A549 (cell line): ENCODE results near the gene LYPLAL1. TPM values are rescaled to one million over a fixed set of nuclear protein-coding genes. Genes with fewer than 3 reads are reported as not detected.

Experiments
- ATAC-seq, 2 experiments: fragments of 200-7000 bp in 1 of 2; fragments of >200 bp in 1 of 2; cut with Nextera tagmentation in 1 of 2; cut with Tn5 transposase in 1 of 2; 3 replicates each; pipeline versions ENCODE4 v1.8.0 to v1.9.1; 2018 to 2020; ENCODE audit warnings: mild to moderate bottlenecking in 1 of 2, moderate library complexity in 1 of 2
- CTCF ChIA-PET: fragments of 300-600 bp; sonication (Branson Sonifier 250); formaldehyde crosslinking; extraction: SDS; loops from one replicate; lab custom pipeline; 2021; ENCODE audit warnings: antibody characterized with exemption, inconsistent platforms; lab: Yijun Ruan, JAX
- POLR2A ChIA-PET: fragments of 350-600 bp; formaldehyde crosslinking; extraction: SDS; loops from one replicate; lab custom pipeline; 2021; ENCODE audit warnings: antibody characterized with exemption, inconsistent platforms; lab: Yijun Ruan, JAX
- DNase-seq, 2 experiments: peaks; one replicate each; pipeline versions ENCODE4 v3.0.0 to v3.0.0-alpha.2; 2011 to 2016; ENCODE audit warnings: low read depth in 1 of 2, low spot score in 1 of 2
- FAIRE-seq: peaks from 2 replicates; lab custom pipeline; 2011; peaks lifted over from hg19 to GRCh38; lab: Jason Lieb, UNC
- H3K27ac ChIP-seq, 2 experiments: fragments of >200 bp; sonication (Bioruptor Twin); formaldehyde crosslinking; 3 replicates each; pipeline ENCODE4 v1.5.1; 2016 to 2017
- H3K4me1 ChIP-seq: fragments of >200 bp; sonication (Bioruptor Twin); formaldehyde crosslinking; 3 replicates; pipeline ENCODE4 v1.6.1; 2016
- H3K4me2 ChIP-seq: fragments of >200 bp; sonication (Bioruptor Twin); formaldehyde crosslinking; 3 replicates; pipeline ENCODE4 v1.6.1; 2016
- H3K4me3 ChIP-seq: fragments of >200 bp; sonication (Bioruptor Twin); formaldehyde crosslinking; 3 replicates; pipeline ENCODE4 v1.5.1; 2016
- H3K9me3 ChIP-seq: fragments of >200 bp; sonication (Bioruptor Twin); formaldehyde crosslinking; 3 replicates; pipeline ENCODE4 v1.6.1; 2016
- ATOH8 ChIP-seq: fragments of 250-450 bp; sonication (Bioruptor Pico); IDR thresholded peaks from 2 replicates; pipeline ENCODE4 v1.5.0; 2020; ENCODE audit warnings: low read depth, mild to moderate bottlenecking, moderate library complexity
- CHD4 ChIP-seq: fragments of 200-600 bp; sonication (generic); IDR thresholded peaks from 2 replicates; pipeline ENCODE4 v1.6.1; 2016; ENCODE audit warnings: antibody characterized with exemption, mild to moderate bottlenecking, borderline replicate concordance
- E2F6 ChIP-seq: IDR thresholded peaks from 2 replicates; pipeline ENCODE4 v1.6.1; 2012; ENCODE audit warnings: low read depth, borderline replicate concordance
- EP300 ChIP-seq, 2 experiments: fragments of >200 bp; sonication (Bioruptor Twin); formaldehyde crosslinking; IDR thresholded peaks; 2 replicates in 1 of 2; 3 replicates in 1 of 2; pipeline ENCODE4 v1.6.1; 2016 to 2017
- ESRRA ChIP-seq: fragments of 150-350 bp; IDR thresholded peaks from 2 replicates; pipeline ENCODE4 v1.6.1; 2014; ENCODE audit warnings: mild to moderate bottlenecking, low read length, borderline replicate concordance
- FOSB ChIP-seq: fragments of 250-450 bp; sonication (Bioruptor Pico); IDR thresholded peaks from 2 replicates; pipeline ENCODE4 v1.5.0; 2020; ENCODE audit warnings: mild to moderate bottlenecking, moderate library complexity
- GATA3 ChIP-seq: IDR thresholded peaks from 2 replicates; pipeline ENCODE4 v1.6.1; 2012; ENCODE audit warnings: borderline replicate concordance
- HDAC2 ChIP-seq: fragments of 200-600 bp; sonication (generic); IDR thresholded peaks from 2 replicates; pipeline ENCODE4 v1.6.1; 2016
- HES2 ChIP-seq: fragments of >200 bp; sonication (Bioruptor Twin); formaldehyde crosslinking; IDR thresholded peaks from 2 replicates; pipeline ENCODE4 v1.6.1; 2016
- HOXB5 ChIP-seq: fragments of 250-450 bp; sonication (Bioruptor Pico); IDR thresholded peaks from 2 replicates; pipeline ENCODE4 v1.5.0; 2020; ENCODE audit warnings: mild to moderate bottlenecking, moderate library complexity
- KDM1A ChIP-seq: fragments of 200-600 bp; sonication (generic); IDR thresholded peaks from 2 replicates; pipeline ENCODE4 v1.6.1; 2016; ENCODE audit warnings: low read depth, mild to moderate bottlenecking
- KDM5A ChIP-seq: fragments of 200-600 bp; sonication (generic); IDR thresholded peaks from 2 replicates; pipeline ENCODE4 v1.6.1; 2016; ENCODE audit warnings: antibody characterized with exemption, mild to moderate bottlenecking
- MAFK ChIP-seq: fragments of 450-650 bp; IDR thresholded peaks from 2 replicates; pipeline ENCODE4 v1.6.1; 2014; ENCODE audit not compliant: partially characterized antibody
- MAX ChIP-seq: IDR thresholded peaks from 2 replicates; pipeline ENCODE4 v1.6.1; 2012
- MYC ChIP-seq: IDR thresholded peaks from 2 replicates; pipeline ENCODE4 v1.6.1; 2012; ENCODE audit warnings: mild to moderate bottlenecking, inconsistent platforms, low read length, improper control_type of control experiment, borderline replicate concordance
- NPAS2 ChIP-seq: fragments of 250-450 bp; sonication (Bioruptor Pico); IDR thresholded peaks from 2 replicates; pipeline ENCODE4 v1.8.0; 2022; ENCODE audit warnings: mild to moderate bottlenecking, moderate library complexity, borderline replicate concordance
- NR3C1 ChIP-seq: fragments of >200 bp; sonication (Bioruptor Twin); formaldehyde crosslinking; IDR thresholded peaks from 3 replicates; pipeline ENCODE4 v1.6.1; 2017
- PBX3 ChIP-seq: IDR thresholded peaks from 2 replicates; pipeline ENCODE4 v1.6.1; 2012
- RAD21 ChIP-seq, 2 experiments: fragments of >200 bp in 1 of 2; sonication (Bioruptor Twin) in 1 of 2; formaldehyde crosslinking in 1 of 2; IDR thresholded peaks in 1 of 2; conservative IDR thresholded peaks in 1 of 2; 2 replicates in 1 of 2; 3 replicates in 1 of 2; pipeline ENCODE4 v1.6.1; 2012 to 2018; ENCODE audit warnings: inconsistent platforms in 1 of 2
- SMC3 ChIP-seq: fragments of >200 bp; sonication (Bioruptor Twin); formaldehyde crosslinking; IDR thresholded peaks from 3 replicates; pipeline ENCODE4 v1.6.1; 2018; ENCODE audit warnings: inconsistent platforms
- USF2 ChIP-seq: fragments of 450-650 bp; IDR thresholded peaks from 2 replicates; pipeline ENCODE4 v1.6.1; 2014; ENCODE audit warnings: antibody characterized with exemption
- ZNF302 ChIP-seq: fragments of 250-450 bp; sonication (Bioruptor Pico); IDR thresholded peaks from 2 replicates; pipeline ENCODE4 v1.9.0; 2021; ENCODE audit warnings: inconsistent platforms, mild to moderate bottlenecking, moderate library complexity
- ZSCAN20 ChIP-seq: fragments of 250-450 bp; sonication (Bioruptor Pico); IDR thresholded peaks from 2 replicates; pipeline ENCODE4 v1.8.0; 2022; ENCODE audit warnings: mild to moderate bottlenecking, moderate library complexity
- WGBS: methylation state at CpG from one replicate; pipeline ENCODE4 v1.1.6; 2017; ENCODE audit errors: missing lambda C conversion rate; 5-methylcytosine and 5-hydroxymethylcytosine counted together
- polyA plus RNA-seq, 4 experiments: library from polyadenylated mRNA; depleted of rRNA in 3 of 4; stranded (reverse); fragments of >200 nt; fragmentation: RNase III in 1 of 4; extraction: RNeasy Plus Mini Kit Qiagen cat#74134 plus additional on column Dnase treatment in 1 of 4; gene quantifications; 2 replicates in 3 of 4; 3 replicates in 1 of 4; pipeline ENCODE4 v1.2.3, GENCODE V29; 2011 to 2017
- TF ChIP-seq, protein P1 (sequence below): fragments of >200 bp; sonication (Bioruptor Twin); formaldehyde crosslinking; IDR thresholded peaks from 3 replicates; pipeline ENCODE4 v1.6.1; 2016

Gene LYPLAL1
- polyA plus RNA-seq, 2 of the 4 experiments (the other 2 are of a cell fraction): 13.6 to 61.2 TPM

GRCh38 chr1:219220945-219221344, 47.3 kb downstream of the LYPLAL1 start:
- peak in 1 of 2 experiments; percentile 65; a peak in 3 of 6 replicates for ATAC-seq
- Histone ChIP-seq H3K27ac (no peak overlapping the region), H3K4me2 (no peak overlapping the region), H3K4me1 (no peaks in the 10 kb centered on the region), H3K9me3 (no peaks in the 10 kb centered on the region), H3K4me3 (no peak overlapping the region)
- CTCF ChIA-PET: interaction anchor here (0.7 kb wide), 1 partner anchor 63 kb away, joined by 3 read pairs; no protein-coding TSS in a partner anchor
- DNase-seq: peak in 1 of 2 experiments; percentile 20
- TF ChIP-seq, protein P1, sequence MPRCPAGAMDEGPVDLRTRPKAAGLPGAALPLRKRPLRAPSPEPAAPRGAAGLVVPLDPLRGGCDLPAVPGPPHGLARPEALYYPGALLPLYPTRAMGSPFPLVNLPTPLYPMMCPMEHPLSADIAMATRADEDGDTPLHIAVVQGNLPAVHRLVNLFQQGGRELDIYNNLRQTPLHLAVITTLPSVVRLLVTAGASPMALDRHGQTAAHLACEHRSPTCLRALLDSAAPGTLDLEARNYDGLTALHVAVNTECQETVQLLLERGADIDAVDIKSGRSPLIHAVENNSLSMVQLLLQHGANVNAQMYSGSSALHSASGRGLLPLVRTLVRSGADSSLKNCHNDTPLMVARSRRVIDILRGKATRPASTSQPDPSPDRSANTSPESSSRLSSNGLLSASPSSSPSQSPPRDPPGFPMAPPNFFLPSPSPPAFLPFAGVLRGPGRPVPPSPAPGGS: no peak
- TF ChIP-seq MAX (no peak), RAD21 (conservative IDR thresholded peaks at IDR 0.05 in 1 of 2, IDR thresholded peaks at IDR 0.05 in 1 of 2) (peak; percentile 11 to 16; a peak in 2 of 5 replicates), EP300 (IDR thresholded peaks at IDR 0.05) (no peak)
- POLR2A ChIA-PET: interaction anchor here (1.0 kb wide), 1 partner anchor 876 kb away, joined by 3 read pairs; the partner anchor contains the start of gene TGFB2
- 94% methylated on average over 3 of the region's 3 CpGs for WGBS
- FAIRE-seq: no peak

DNA sequence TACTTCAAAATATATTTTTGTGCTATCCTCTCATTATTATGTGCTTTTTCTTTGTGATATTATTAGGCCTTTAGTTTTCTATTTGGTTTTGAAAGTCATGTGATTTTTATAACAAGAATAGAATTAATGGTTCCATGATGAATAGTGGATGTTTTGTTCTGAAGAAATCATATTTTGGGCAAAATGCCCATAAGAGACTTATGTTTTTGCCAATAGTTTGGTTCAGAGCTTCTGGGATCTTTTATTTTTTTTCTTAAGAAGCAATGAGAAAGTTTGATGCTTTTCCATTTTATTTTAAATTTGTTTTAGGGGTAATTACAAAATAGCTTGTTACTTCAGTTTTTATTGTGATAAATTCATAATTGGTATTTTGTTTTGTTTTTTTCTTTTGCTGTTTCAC, 49.8 kb downstream of the LYPLAL1 start:
- H3K4me1 ChIP-seq: no peaks in the 10 kb centered on the region
- CTCF ChIA-PET: no interaction called here
- no peaks in the 10 kb centered on the region for H3K9me3 ChIP-seq
- DNase-seq (no peak), FAIRE-seq (no peak), ATAC-seq (no peak)
- H3K27ac ChIP-seq: no peak overlapping the region
- H3K4me3 ChIP-seq: no peak overlapping the region
- POLR2A ChIA-PET: no interaction called here
- TF ChIP-seq HOXB5 (CRISPR knock-in tag) (no peak), NR3C1 (no peak), ZNF302 (CRISPR knock-in tag) (no peak), GATA3 (no peak), KDM5A (no peak), ZSCAN20 (CRISPR knock-in tag) (no peak), CHD4 (no peak), E2F6 (no peak), MYC (no peak), PBX3 (no peak), HDAC2 (no peak), USF2 (no peak), ATOH8 (CRISPR knock-in tag) (no peak), MAFK (no peak), KDM1A (no peak), SMC3 (no peak), ESRRA (no peak), HES2 (no peak), NPAS2 (CRISPR knock-in tag) (no peak), FOSB (no peak)
- H3K4me2 ChIP-seq: no peak overlapping the region
